ENCODE results near the gene CITED4. TPM values are rescaled to one million over a fixed set of nuclear protein-coding genes. Genes with fewer than 3 reads are reported as not detected.
A peak's percentile ranks its signal among the peaks of the same experiment; 100 is the strongest.

CITED4 gene, protein sequence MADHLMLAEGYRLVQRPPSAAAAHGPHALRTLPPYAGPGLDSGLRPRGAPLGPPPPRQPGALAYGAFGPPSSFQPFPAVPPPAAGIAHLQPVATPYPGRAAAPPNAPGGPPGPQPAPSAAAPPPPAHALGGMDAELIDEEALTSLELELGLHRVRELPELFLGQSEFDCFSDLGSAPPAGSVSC
- polyA plus RNA-seq (2013, experiment 1 of 2) = 17.7 TPM
- polyA plus RNA-seq (2013, experiment 2 of 2) = 17.8 TPM

DNA sequence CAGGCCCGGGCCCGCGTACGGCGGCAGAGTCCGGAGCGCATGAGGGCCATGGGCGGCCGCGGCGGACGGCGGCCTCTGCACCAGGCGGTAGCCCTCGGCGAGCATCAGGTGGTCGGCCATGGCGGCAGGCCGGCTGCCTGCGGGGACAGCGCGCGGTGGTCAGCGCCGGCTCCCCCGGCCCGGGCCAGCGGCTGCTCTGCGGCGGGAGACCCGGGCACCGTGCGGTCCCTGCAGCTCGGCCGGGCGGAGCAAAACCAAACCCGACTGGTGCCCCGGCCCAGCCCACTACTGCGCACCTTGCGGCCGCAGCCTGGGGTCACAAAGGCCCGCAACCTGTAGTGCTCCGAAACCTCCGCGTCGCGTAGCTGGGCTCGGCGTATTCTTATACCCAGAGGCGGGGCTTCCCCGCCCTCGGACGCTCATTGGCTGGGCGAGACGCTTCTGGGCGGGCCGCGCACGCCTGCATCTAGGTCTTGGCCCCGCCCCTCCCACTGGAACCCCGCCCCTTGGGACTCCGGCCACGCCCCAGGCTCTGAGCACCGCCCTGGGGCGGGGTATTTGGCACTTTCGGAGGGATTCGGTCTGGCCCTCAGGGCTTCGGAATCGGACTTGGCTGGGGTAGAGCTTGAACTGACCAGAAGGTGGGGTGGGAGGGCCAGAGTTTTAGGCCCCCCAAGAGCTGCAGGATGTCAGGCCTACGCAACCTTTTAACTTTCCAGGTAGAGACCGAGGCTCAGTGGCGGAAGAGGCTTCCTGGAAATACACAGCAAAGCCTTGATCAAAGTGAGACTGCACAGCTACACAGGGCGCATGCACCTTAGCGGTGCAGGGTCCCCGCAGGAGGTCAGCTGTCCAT, at the start of gene CITED4:
TSS of gene CITED4 (minus strand) at position 356 of the 856 bp plus-strand sequence. CDS start at position 120, 236 bp downstream.
- Histone ChIP-seq H3K4me3 (ENCODE audit: low read length in 2 of 2) (peak within 1 kb of the TSS; percentile 56 to 88), H3K27ac (replicated peaks; ENCODE audit: low read length) (no peak within 1 kb of the TSS)
- WGBS, 2 donors (ENCODE audit: extremely low coverage in 2 of 2, insufficient read length in 2 of 2, insufficient replicate concordance in 1 of 2) = no CpG with 5 or more reads among the region's 75 CpGs

DNA sequence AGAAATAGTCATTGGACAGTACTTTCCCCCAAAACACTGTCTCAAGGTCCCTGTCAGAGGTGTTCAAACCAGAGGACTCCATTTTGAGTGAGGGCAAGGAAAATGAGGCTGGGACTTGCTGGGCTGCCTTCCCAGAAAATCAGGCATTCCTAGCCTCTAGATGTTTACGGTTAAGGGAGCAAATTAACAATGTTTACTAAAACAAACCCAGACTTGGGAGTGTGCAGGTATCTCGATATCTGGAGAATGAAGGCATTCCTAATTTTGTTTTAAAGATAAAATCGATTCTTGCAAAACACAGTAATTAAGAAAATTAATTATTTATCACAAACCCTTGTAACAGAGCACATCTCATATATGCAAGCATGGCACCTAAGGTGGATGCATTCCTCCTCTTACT, 48.9 kb upstream of the CITED4 start:
- Histone ChIP-seq H4K91ac (ENCODE audit: low read depth, low read length, poor library complexity) (no peak overlapping the region), H2BK12ac (ENCODE audit: low read length) (no peak overlapping the region), H2BK120ac (ENCODE audit: low read depth, low read length) (no peak overlapping the region), H3K9me3 (replicated peaks in 1 of 2; ENCODE audit: control insufficient read depth in 2 of 2, insufficient read depth in 1 of 2, low read depth in 1 of 2, low read length in 2 of 2) (no peaks in the 10 kb centered on the region), H3K18ac (ENCODE audit: low read length) (no peak overlapping the region), H2BK5ac (ENCODE audit: low read length) (no peak overlapping the region), H3K4me2 (ENCODE audit: insufficient read depth, low read length, poor library complexity, severe bottlenecking) (no peak overlapping the region), H3K79me1 (ENCODE audit: low read depth, low read length) (no peaks in the 10 kb centered on the region), H3K4ac (ENCODE audit: low read length) (no peak overlapping the region), H3K9ac (ENCODE audit: low read depth, low read length, poor library complexity) (no peak overlapping the region), H3K27me3 (ENCODE audit: control insufficient read depth in 3 of 3, insufficient read depth in 3 of 3, low read depth in 1 of 3, low read length in 3 of 3) (no peaks in the 10 kb centered on the region), H3K14ac (ENCODE audit: low read length) (no peak overlapping the region), H2BK15ac (ENCODE audit: low read length) (no peak overlapping the region), H3K36me3 (replicated peaks in 1 of 2; ENCODE audit: control insufficient read depth in 2 of 2, insufficient read depth in 2 of 2, low read length in 2 of 2) (no peaks in the 10 kb centered on the region), H3K23ac (ENCODE audit: low read depth, low read length, poor library complexity) (no peak overlapping the region), H4K8ac (ENCODE audit: low read depth, low read length) (no peak overlapping the region), H2AFZ (ENCODE audit: low read length) (no peak overlapping the region), H3K4me1 (ENCODE audit: control insufficient read depth in 2 of 2, insufficient read depth in 1 of 2, low read depth in 1 of 2, low read length in 2 of 2) (no peaks in the 10 kb centered on the region), H2AK5ac (ENCODE audit: low read depth, low read length) (no peak overlapping the region), H3K27ac (replicated peaks; ENCODE audit: low read length) (no peak overlapping the region), H3K4me3 (ENCODE audit: low read length in 2 of 2) (no peak overlapping the region)
- no peak for DNase-seq (ENCODE audit: low spot score)
- no CpG with 5 or more reads among the region's 3 CpGs for WGBS, 2 donors (ENCODE audit: extremely low coverage in 2 of 2, insufficient read length in 2 of 2, insufficient replicate concordance in 1 of 2)

More for the DNA sequence above, at the start of gene CITED4:
- DNase-seq (ENCODE audit: low spot score) = peak; percentile 96
- Histone ChIP-seq H4K91ac (ENCODE audit: low read depth, low read length, poor library complexity) (no peak within 1 kb of the TSS), H2AFZ (ENCODE audit: low read length) (peak within 1 kb of the TSS; percentile 98), H2BK120ac (ENCODE audit: low read depth, low read length) (no peak within 1 kb of the TSS), H3K9ac (ENCODE audit: low read depth, low read length, poor library complexity) (peak within 1 kb of the TSS; percentile 94), H4K8ac (ENCODE audit: low read depth, low read length) (no peak within 1 kb of the TSS), H3K4me2 (ENCODE audit: insufficient read depth, low read length, poor library complexity, severe bottlenecking) (peak within 1 kb of the TSS; percentile 94), H2AK5ac (ENCODE audit: low read depth, low read length) (peak within 1 kb of the TSS; percentile 44), H2BK12ac (ENCODE audit: low read length) (no peak within 1 kb of the TSS), H3K4ac (ENCODE audit: low read length) (no peak within 1 kb of the TSS), H3K4me1 (ENCODE audit: control insufficient read depth in 2 of 2, insufficient read depth in 1 of 2, low read depth in 1 of 2, low read length in 2 of 2) (peaks cover 0 to 15% of the 10 kb centered on the region in 2 donors), H3K23ac (ENCODE audit: low read depth, low read length, poor library complexity) (peak within 1 kb of the TSS; percentile 99), H3K27me3 (ENCODE audit: control insufficient read depth in 3 of 3, insufficient read depth in 3 of 3, low read depth in 1 of 3, low read length in 3 of 3) (peaks cover 0 to 40% (median 11%) of the 10 kb centered on the region in 3 experiments), H2BK15ac (ENCODE audit: low read length) (no peak within 1 kb of the TSS), H3K9me3 (replicated peaks in 1 of 2; ENCODE audit: control insufficient read depth in 2 of 2, insufficient read depth in 1 of 2, low read depth in 1 of 2, low read length in 2 of 2) (no peaks in the 10 kb centered on the region), H3K79me1 (ENCODE audit: low read depth, low read length) (peaks cover 4% of the 10 kb centered on the region), H3K14ac (ENCODE audit: low read length) (no peak within 1 kb of the TSS), H2BK5ac (ENCODE audit: low read length) (no peak within 1 kb of the TSS), H3K36me3 (replicated peaks in 1 of 2; ENCODE audit: control insufficient read depth in 2 of 2, insufficient read depth in 2 of 2, low read length in 2 of 2) (no peaks in the 10 kb centered on the region), H3K18ac (ENCODE audit: low read length) (peak within 1 kb of the TSS; percentile 94)

DNA sequence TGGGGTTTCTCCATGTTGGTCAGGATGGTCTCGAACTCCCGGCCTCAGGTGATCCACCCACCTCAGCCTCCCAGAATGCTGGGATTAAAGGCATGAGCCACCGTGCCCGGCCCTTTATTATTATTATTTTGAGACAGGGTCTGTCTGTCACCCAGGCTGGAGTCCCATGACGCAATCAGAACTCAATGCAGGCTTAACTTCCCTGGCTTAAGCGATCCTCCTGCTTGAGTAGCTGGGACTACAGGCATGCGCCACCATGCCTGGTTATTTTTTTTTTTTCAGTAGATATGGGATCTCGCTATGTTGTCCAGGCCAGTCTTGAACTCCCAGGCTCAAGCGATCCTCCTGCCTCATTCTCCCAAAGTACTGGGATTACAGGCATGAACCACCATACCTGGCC, 47.1 kb upstream of the CITED4 start:
- Histone ChIP-seq H3K18ac (ENCODE audit: low read length) (no peak overlapping the region), H3K79me1 (ENCODE audit: low read depth, low read length) (no peaks in the 10 kb centered on the region), H3K27ac (replicated peaks; ENCODE audit: low read length) (no peak overlapping the region), H2AFZ (ENCODE audit: low read length) (no peak overlapping the region), H2AK5ac (ENCODE audit: low read depth, low read length) (no peak overlapping the region), H3K14ac (ENCODE audit: low read length) (no peak overlapping the region), H3K23ac (ENCODE audit: low read depth, low read length, poor library complexity) (no peak overlapping the region), H2BK5ac (ENCODE audit: low read length) (no peak overlapping the region), H2BK15ac (ENCODE audit: low read length) (no peak overlapping the region), H3K4ac (ENCODE audit: low read length) (no peak overlapping the region), H2BK120ac (ENCODE audit: low read depth, low read length) (no peak overlapping the region), H3K9me3 (replicated peaks in 1 of 2; ENCODE audit: control insufficient read depth in 2 of 2, insufficient read depth in 1 of 2, low read depth in 1 of 2, low read length in 2 of 2) (no peaks in the 10 kb centered on the region), H4K8ac (ENCODE audit: low read depth, low read length) (no peak overlapping the region), H3K27me3 (ENCODE audit: control insufficient read depth in 3 of 3, insufficient read depth in 3 of 3, low read depth in 1 of 3, low read length in 3 of 3) (no peaks in the 10 kb centered on the region), H3K36me3 (replicated peaks in 1 of 2; ENCODE audit: control insufficient read depth in 2 of 2, insufficient read depth in 2 of 2, low read length in 2 of 2) (no peaks in the 10 kb centered on the region), H2BK12ac (ENCODE audit: low read length) (no peak overlapping the region), H3K9ac (ENCODE audit: low read depth, low read length, poor library complexity) (no peak overlapping the region), H4K91ac (ENCODE audit: low read depth, low read length, poor library complexity) (no peak overlapping the region), H3K4me1 (ENCODE audit: control insufficient read depth in 2 of 2, insufficient read depth in 1 of 2, low read depth in 1 of 2, low read length in 2 of 2) (no peaks in the 10 kb centered on the region), H3K4me3 (ENCODE audit: low read length in 2 of 2) (no peak overlapping the region), H3K4me2 (ENCODE audit: insufficient read depth, low read length, poor library complexity, severe bottlenecking) (no peak overlapping the region)
- no peak for DNase-seq (ENCODE audit: low spot score)
- WGBS, 2 donors (ENCODE audit: extremely low coverage in 2 of 2, insufficient read length in 2 of 2, insufficient replicate concordance in 1 of 2) = no CpG with 5 or more reads among the region's 9 CpGs

DNA sequence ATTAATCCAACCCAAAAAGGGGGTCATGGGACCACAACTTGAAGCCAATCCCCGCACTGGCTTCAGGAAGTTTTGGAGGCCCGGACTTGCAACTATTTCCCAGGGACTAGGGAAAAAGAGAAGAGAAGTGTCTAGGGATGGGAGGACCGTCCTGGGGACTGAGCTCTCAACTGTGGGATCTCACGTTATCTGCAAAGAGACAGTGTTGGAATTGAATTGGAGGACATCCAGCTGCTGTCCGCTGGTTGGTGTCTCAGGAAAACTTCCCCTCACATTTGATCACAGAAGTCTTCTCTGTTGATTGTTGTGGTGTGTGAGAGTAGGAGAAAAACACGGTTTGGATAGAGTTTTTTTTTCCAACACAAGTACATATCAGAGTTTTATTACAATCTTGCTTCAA, 46.2 kb upstream of the CITED4 start:
- Histone ChIP-seq H2AFZ (ENCODE audit: low read length) (no peak overlapping the region), H2AK5ac (ENCODE audit: low read depth, low read length) (no peak overlapping the region), H3K36me3 (replicated peaks in 1 of 2; ENCODE audit: control insufficient read depth in 2 of 2, insufficient read depth in 2 of 2, low read length in 2 of 2) (no peaks in the 10 kb centered on the region), H3K4me1 (ENCODE audit: control insufficient read depth in 2 of 2, insufficient read depth in 1 of 2, low read depth in 1 of 2, low read length in 2 of 2) (no peaks in the 10 kb centered on the region), H3K23ac (ENCODE audit: low read depth, low read length, poor library complexity) (no peak overlapping the region), H3K18ac (ENCODE audit: low read length) (no peak overlapping the region), H2BK5ac (ENCODE audit: low read length) (no peak overlapping the region), H3K9ac (ENCODE audit: low read depth, low read length, poor library complexity) (no peak overlapping the region), H2BK120ac (ENCODE audit: low read depth, low read length) (no peak overlapping the region), H2BK15ac (ENCODE audit: low read length) (no peak overlapping the region), H4K91ac (ENCODE audit: low read depth, low read length, poor library complexity) (no peak overlapping the region), H3K14ac (ENCODE audit: low read length) (no peak overlapping the region), H3K4ac (ENCODE audit: low read length) (no peak overlapping the region), H2BK12ac (ENCODE audit: low read length) (no peak overlapping the region), H3K79me1 (ENCODE audit: low read depth, low read length) (no peaks in the 10 kb centered on the region), H3K9me3 (replicated peaks in 1 of 2; ENCODE audit: control insufficient read depth in 2 of 2, insufficient read depth in 1 of 2, low read depth in 1 of 2, low read length in 2 of 2) (no peaks in the 10 kb centered on the region), H3K27ac (replicated peaks; ENCODE audit: low read length) (no peak overlapping the region), H3K4me3 (ENCODE audit: low read length in 2 of 2) (no peak overlapping the region), H4K8ac (ENCODE audit: low read depth, low read length) (no peak overlapping the region), H3K27me3 (ENCODE audit: control insufficient read depth in 3 of 3, insufficient read depth in 3 of 3, low read depth in 1 of 3, low read length in 3 of 3) (no peaks in the 10 kb centered on the region), H3K4me2 (ENCODE audit: insufficient read depth, low read length, poor library complexity, severe bottlenecking) (no peak overlapping the region)
- no CpG with 5 or more reads among the region's 6 CpGs for WGBS, 2 donors (ENCODE audit: extremely low coverage in 2 of 2, insufficient read length in 2 of 2, insufficient replicate concordance in 1 of 2)
- DNase-seq (ENCODE audit: low spot score) = no peak

Measured in neuronal stem cell (in vitro differentiated cells).